ENCODE data around the gene ROS1.

DNA sequence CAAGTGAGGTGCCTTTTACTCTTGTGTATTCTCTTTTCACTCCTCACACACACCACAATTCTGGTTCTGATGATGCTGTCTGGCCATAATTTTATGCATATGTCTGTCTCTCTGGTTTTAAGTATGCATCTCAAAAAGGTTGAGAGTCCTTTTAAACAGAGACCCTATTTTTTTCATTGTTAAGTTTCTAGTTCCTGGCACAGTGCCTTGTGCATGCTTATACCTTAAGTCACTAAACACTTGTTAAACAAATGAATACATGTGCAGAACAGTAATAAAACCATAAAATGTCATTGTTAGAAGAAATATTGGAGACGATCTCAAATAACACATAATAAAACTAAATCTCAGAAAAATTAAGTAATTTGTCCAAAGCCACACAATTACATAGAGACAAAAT, 7.9 kb downstream of the ROS1 start:
- TF ChIP-seq, protein P1, sequence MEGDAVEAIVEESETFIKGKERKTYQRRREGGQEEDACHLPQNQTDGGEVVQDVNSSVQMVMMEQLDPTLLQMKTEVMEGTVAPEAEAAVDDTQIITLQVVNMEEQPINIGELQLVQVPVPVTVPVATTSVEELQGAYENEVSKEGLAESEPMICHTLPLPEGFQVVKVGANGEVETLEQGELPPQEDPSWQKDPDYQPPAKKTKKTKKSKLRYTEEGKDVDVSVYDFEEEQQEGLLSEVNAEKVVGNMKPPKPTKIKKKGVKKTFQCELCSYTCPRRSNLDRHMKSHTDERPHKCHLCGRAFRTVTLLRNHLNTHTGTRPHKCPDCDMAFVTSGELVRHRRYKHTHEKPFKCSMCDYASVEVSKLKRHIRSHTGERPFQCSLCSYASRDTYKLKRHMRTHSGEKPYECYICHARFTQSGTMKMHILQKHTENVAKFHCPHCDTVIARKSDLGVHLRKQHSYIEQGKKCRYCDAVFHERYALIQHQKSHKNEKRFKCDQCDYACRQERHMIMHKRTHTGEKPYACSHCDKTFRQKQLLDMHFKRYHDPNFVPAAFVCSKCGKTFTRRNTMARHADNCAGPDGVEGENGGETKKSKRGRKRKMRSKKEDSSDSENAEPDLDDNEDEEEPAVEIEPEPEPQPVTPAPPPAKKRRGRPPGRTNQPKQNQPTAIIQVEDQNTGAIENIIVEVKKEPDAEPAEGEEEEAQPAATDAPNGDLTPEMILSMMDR (IDR thresholded peaks at IDR 0.05; ENCODE audit: low read length) = no peak
- TF ChIP-seq EZH2 (IDR thresholded peaks at IDR 0.05; ENCODE audit: borderline replicate concordance, low read length) = no peak

All from OCI-LY1 (cell line).